B cell (primary cell): ENCODE measurements around the gene PXDC1.

Experiments used
- CTCF ChIP-seq: fragments of 200-600 bp; IDR thresholded peaks from one replicate; pipeline ENCODE4 v1.8.0; 2022; ENCODE audit warnings: antibody characterized with exemption, mild to moderate bottlenecking
- EZH2 ChIP-seq: IDR thresholded peaks from 2 replicates; pipeline ENCODE4 v1.6.1; 2012; ENCODE audit warnings: borderline replicate concordance, low read depth, mild to moderate bottlenecking, moderate library complexity, low read length; ENCODE audit not compliant: insufficient read depth, poor library complexity, severe bottlenecking

GRCh38 chr6:3724451-3725144 lies 26.9 kb downstream of the PXDC1 start:
- no peak for TF ChIP-seq CTCF
- TF ChIP-seq EZH2, result no peak
